Stimulated activated CD4-positive, alpha-beta T cell treated with anti-CD3 and anti-CD28 coated beads, Interleukin-15, amount 100 ng/mL, for 48 hours (primary cell): ENCODE results near the gene SH3RF3.
"Not testable (repeated sequence)": the region's sequence is repeated elsewhere in the genome, so short reads cannot be mapped to it uniquely, and the experiment has no call there.

ENCODE experiments used
- DNase-seq, 2 donors: peaks; one replicate each; pipeline ENCODE4 v3.0.0-alpha.2; 2020; ENCODE audit warnings: low read depth in 2 of 2

Gene SH3RF3

GRCh38 chr2:109128616-109129355, at the start of gene SH3RF3:
Gene SH3RF3 (plus strand): TSS chr2:109129205.
- no peak for DNase-seq

GRCh38 chr2:109079590-109079989, 49.4 kb upstream of the SH3RF3 start:
- no peak for DNase-seq

GRCh38 chr2:109080109-109080508, 48.9 kb upstream of the SH3RF3 start:
- DNase-seq = no peak

DNA sequence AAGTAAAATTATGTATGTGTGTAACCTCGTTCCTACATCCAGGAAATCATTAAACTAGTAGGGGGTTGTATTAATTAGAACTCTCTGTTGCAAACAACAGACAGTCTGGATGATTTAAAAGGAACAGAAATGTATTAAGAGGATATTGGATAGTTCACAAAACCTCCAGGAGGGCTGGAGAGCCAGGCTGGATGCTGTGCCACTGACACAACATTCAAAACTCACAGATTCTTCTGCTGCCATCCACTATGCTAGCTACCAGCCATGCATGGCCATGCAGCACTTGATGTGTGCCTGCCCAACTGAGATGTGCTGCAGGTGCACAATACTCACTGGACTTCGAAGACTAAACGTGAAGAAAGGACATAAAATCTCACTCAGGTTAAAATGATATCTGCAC, 48.2 kb upstream of the SH3RF3 start:
- DNase-seq = no peak

DNA sequence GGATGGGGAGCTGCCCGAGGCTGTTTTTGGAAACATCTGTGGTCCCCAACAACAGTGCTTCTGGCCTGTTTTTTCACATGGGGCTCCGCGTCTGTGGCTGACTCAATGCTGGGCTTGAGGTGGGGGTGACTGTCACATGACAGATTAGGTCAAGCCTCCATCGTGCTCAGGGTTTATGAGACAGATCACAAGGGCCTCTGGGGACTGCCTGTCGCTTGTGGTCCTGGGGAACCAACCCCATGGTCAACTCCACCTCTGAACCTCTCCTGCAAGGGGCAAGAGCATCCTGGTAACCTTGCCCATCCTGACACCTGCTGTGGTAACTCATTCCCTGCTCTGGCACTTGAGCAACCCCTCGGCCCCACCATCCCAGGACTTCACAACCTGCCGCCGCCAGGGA, 47.6 kb upstream of the SH3RF3 start:
- DNase-seq = no peak

DNA sequence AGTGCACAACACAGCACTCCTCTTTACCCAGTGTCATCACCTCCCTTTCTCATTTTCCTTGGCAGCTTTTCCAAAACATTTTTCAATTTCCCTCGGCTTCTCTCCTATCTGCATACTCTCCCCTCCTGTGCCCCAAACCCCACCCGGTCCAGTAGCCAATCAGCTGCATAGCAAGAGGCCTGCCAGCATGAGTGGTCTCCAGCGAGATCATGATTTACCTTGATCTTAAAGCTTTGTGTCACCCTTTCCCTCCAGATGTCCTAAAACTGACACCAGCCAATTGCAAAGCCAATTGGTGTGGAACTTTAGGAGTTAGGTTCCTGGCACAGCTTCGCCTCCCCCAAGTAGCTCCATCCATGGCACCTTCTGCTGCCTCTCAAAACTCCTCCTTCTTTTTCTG, 45.2 kb upstream of the SH3RF3 start:
- DNase-seq = no peak

DNA sequence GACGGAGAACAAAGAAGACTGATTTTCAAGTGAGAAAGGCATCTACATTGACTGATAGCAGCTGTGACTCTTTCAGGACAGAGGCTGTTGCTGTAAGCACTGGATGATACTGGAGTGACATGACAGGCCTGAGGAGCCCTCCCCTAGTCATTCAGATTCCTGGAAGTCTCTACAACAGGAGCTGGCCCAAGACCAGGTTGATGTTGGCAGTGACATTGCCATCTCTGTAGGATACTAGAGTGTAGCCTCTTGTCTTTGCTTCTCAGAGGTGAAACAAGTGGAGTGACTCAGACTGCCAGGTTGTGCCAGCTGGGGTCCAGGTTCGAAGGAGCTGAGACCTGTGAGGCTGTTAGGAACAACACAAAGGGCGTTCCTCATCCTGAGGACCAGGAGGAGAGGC, 44.7 kb upstream of the SH3RF3 start:
- no peak for DNase-seq

DNA sequence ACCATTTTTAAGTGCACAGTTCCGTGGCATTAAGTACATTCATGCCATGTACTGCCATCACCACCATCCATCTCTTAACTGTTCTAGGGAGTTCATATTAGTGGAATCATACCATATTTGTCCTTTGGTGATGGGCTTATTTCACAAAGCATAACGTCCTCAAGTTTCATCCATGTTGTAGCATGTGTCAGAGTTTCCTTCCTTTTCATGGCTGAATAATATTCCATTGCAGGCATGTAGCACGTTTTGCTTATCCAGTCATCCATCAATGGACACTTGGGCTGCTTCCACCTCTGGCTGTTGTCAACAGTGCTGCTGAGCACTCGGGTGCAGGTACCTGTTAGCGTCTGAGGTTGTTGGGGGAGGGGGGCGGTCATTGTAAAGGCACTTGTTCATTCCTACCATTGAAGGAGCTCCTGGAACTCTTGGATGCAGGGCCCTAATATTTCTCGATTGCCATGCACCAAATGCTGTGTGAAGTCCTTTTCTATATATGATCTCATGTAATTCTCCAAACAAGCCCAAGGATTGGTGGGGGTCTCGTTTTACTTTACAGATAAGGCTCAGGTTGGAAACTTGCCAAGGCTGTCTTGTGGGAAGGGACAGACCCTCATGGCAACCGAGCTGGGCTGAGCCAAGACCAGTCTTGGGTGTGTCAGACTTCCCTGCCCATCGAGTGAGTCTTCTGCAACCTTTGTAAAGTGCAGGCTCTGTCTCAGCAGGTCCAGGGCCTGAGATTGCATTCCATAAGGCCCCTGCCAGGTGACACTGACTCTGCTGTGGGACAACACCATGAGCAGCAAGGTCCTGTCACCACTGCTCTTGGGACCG, 42.9 kb upstream of the SH3RF3 start:
- DNase-seq = no peak

- no peak for DNase-seq
These were observed 42.3 kb upstream of the SH3RF3 start for GRCh38 chr2:109086743-109087020.

GRCh38 chr2:109087055-109087663, 41.8 kb upstream of the SH3RF3 start:
- DNase-seq = no peak

- no peak for DNase-seq
These were observed 39.3 kb upstream of the SH3RF3 start for GRCh38 chr2:109089602-109090300.

GRCh38 chr2:109091526-109091925, 37.5 kb upstream of the SH3RF3 start:
- no peak for DNase-seq

DNA sequence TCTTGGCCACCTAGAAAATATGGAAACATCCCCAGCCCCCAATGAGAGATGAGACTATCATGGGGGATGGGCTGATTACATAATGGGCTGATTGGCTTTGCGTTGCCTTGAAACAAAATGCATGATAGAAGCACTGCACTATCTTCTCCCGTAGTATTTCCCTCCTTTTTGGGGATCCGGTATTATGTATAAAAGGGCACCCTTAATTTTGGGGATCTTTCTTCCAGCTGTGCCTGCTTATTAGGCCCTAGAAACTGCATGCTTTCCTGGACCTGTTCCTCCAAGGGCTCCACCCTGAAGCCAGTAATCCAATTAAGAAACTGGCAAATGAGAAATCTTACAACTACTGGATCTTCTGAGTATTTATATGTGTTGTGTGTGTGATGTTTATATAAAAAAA, 34.9 kb upstream of the SH3RF3 start:
- DNase-seq = no peak

GRCh38 chr2:109098251-109098920, 30.6 kb upstream of the SH3RF3 start:
- no peak for DNase-seq

DNA sequence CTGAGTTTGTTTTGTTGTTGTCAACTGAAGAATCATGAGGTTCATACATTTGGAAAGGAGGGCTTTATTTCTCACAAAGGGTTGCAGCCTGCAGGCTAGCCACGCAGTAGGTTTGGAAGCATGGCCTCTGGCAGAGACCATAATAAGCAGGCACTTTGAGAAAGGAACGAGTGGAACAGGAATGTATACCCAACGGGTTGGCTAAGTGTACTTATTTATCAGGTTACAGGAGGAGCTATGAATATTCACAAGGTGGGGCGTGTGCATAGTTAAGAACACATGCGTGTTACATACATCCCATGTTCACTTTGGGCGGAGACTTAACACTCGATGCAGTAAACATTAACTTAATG, 30.1 kb upstream of the SH3RF3 start:
- DNase-seq = no peak

DNA sequence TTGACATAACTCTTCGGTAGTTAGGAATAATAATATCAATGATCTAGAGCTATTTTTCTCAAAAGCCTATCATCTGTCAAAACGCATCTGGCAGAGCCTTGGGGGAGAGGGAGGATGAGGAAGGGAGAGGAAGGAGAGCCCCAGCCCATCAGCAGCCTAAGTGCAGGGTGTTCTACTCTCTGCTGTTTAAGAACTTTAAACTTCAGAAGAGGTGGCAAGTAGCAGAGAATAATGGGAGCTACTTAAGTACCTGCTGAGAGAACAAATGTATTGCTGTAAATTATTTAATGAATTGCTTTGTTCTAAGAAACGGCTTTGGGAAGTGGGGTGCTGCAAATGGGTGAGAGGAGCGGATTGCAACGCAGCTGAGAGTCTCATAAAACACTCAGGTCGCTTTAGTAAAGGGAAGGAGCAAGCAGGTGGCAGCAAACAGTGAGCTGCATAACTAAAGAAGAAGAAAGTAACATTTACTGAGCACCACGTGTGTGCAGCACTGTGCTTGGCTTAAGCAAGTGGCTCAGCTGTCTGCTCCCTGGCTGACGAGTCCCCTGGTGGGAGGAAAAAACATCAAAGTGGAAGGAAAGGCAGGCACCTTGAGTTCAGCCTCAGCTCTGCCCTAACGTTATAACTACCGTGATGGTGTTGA, 26.3 kb upstream of the SH3RF3 start:
- DNase-seq = no peak

DNA sequence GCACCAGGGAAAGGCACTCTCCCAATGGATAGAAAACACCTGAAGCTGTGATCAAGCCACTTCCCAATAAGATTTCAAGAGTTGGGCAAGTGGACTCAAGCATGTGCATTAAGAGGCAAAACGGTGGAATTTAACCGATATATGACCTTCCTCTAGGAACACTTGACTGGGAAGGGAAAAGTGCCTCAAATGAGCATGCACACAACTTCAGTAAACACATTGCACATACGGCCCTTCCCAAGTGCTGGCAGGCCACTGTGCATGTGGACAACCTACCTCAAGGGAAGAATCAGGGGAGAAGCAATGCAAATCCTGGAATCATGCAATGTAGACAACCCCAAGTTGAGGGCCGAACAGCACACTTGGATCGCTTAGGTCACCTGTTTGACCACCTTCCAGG, 23.9 kb upstream of the SH3RF3 start:
- DNase-seq = no peak

GRCh38 chr2:109108740-109109139, 20.3 kb upstream of the SH3RF3 start:
- DNase-seq = no peak

- no peak for DNase-seq
These were observed 19.7 kb upstream of the SH3RF3 start for GRCh38 chr2:109109342-109109741.

GRCh38 chr2:109110170-109110569, 18.8 kb upstream of the SH3RF3 start:
- DNase-seq = no peak

DNA sequence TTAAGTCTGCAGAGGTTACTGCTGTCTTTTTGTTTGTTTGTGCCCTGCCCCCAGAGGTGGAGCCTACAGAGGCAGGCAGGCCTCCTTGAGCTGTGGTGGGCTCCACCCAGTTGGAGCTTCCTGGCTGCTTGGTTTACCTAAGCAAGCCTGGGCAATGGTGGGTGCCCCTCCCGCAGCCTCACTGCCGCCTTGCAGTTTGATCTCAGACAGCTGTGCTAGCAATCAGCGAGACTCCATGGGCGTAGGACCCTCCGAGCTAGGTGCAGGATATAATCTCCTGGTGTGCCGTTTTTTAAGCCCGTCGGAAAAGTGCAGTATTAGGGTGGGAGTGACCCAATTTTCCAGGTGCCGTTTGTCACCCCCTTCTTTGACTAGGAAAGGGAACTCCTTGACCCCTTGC, 11.8 kb upstream of the SH3RF3 start:
- not testable (repeated sequence) for DNase-seq

- no peak for DNase-seq
These were observed 11.2 kb upstream of the SH3RF3 start for GRCh38 chr2:109117780-109118179.
